NCI-H1930 (cell line): ENCODE results near the gene PHC2.

Source experiments
- DNase-seq, 2 experiments: peaks; one replicate each; lab custom pipeline; 2025; lab: John Stamatoyannopoulos, UW

Gene PHC2

GRCh38 chr1:33446590-33446989, 15.7 kb upstream of the PHC2 start:
- DNase-seq: no peak

GRCh38 chr1:33445108-33445507, 14.2 kb upstream of the PHC2 start:
- DNase-seq: no peak

GRCh38 chr1:33443705-33444180, 12.8 kb upstream of the PHC2 start:
- no peak for DNase-seq

- no peak for DNase-seq
Observed at GRCh38 chr1:33443080-33443704, 12.3 kb upstream of the PHC2 start.

GRCh38 chr1:33442141-33442540, 11.2 kb upstream of the PHC2 start:
- DNase-seq: no peak

GRCh38 chr1:33441088-33441745, 10.3 kb upstream of the PHC2 start:
- DNase-seq: no peak

- DNase-seq: no peak
Observed at GRCh38 chr1:33439662-33440061, 8.8 kb upstream of the PHC2 start.

GRCh38 chr1:33438364-33439160, 7.7 kb upstream of the PHC2 start:
- DNase-seq: no peak

GRCh38 chr1:33436557-33437285, 5.8 kb upstream of the PHC2 start:
- no peak for DNase-seq

- no peak for DNase-seq
Observed at GRCh38 chr1:33435096-33435820, 4.4 kb upstream of the PHC2 start.

- no peak for DNase-seq
Observed at GRCh38 chr1:33434363-33434750, 3.5 kb upstream of the PHC2 start.

GRCh38 chr1:33433509-33434362, 2.8 kb upstream of the PHC2 start:
- DNase-seq: no peak

GRCh38 chr1:33429856-33430691, 821 bp downstream of the PHC2 start:
- no peak for DNase-seq

- no peak for DNase-seq
Observed at GRCh38 chr1:33429332-33429731, 1.6 kb downstream of the PHC2 start.

- no peak for DNase-seq
Observed at GRCh38 chr1:33428661-33429060, 2.2 kb downstream of the PHC2 start.

- no peak for DNase-seq
Observed at GRCh38 chr1:33426916-33427315, 4.0 kb downstream of the PHC2 start.

- DNase-seq: no peak
Observed at GRCh38 chr1:33425900-33426299, 5.0 kb downstream of the PHC2 start.

GRCh38 chr1:33424610-33425009, 6.3 kb downstream of the PHC2 start:
- no peak for DNase-seq

- no peak for DNase-seq
Observed at GRCh38 chr1:33424205-33424604, 6.7 kb downstream of the PHC2 start.
